ENCODE results near the gene CLIC3.

The CLIC3 gene

DNA sequence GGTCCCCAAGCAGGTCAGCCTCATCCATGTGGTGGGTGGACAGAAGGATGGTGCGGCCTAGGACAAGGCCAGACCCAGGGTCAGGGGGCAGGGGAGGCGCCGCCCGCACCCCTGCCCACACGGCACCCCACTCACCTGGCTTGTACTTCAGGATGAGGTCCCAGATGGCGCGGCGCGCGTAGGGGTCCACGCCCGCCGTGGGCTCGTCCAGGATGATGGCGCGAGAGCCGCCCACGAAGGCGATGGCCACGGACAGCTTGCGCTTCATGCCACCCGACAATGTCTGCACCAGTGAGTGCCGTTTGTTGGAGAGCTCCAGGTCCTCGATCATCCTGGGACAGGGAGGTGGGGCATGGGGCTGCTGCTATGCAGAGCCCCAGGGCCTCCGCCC is 19.2 kb upstream of the CLIC3 start:
- TF ChIP-seq TOX (CRISPR knock-in tag; IDR thresholded peaks at IDR 0.05; ENCODE audit: borderline replicate concordance) (no peak), CSDC2 (CRISPR knock-in tag; IDR thresholded peaks at IDR 0.05) (no peak), ZC3H10 (CRISPR knock-in tag; IDR thresholded peaks at IDR 0.05) (no peak), ESRRG (CRISPR knock-in tag; IDR thresholded peaks at IDR 0.05) (no peak), GLIS3 (CRISPR knock-in tag; IDR thresholded peaks at IDR 0.05) (no peak), ZFP30 (CRISPR knock-in tag; IDR thresholded peaks at IDR 0.05) (no peak), RARB (CRISPR knock-in tag; IDR thresholded peaks at IDR 0.05) (no peak), ZNF8 (CRISPR knock-in tag; IDR thresholded peaks at IDR 0.05) (no peak), ZNF70 (CRISPR knock-in tag; IDR thresholded peaks at IDR 0.05) (no peak), ARNTL (CRISPR knock-in tag; IDR thresholded peaks at IDR 0.05; ENCODE audit: borderline replicate concordance, low read depth) (no peak), ZNF565 (CRISPR knock-in tag; conservative IDR thresholded peaks at IDR 0.05; ENCODE audit: low read depth) (no peak)
- TF ChIP-seq, protein P1, sequence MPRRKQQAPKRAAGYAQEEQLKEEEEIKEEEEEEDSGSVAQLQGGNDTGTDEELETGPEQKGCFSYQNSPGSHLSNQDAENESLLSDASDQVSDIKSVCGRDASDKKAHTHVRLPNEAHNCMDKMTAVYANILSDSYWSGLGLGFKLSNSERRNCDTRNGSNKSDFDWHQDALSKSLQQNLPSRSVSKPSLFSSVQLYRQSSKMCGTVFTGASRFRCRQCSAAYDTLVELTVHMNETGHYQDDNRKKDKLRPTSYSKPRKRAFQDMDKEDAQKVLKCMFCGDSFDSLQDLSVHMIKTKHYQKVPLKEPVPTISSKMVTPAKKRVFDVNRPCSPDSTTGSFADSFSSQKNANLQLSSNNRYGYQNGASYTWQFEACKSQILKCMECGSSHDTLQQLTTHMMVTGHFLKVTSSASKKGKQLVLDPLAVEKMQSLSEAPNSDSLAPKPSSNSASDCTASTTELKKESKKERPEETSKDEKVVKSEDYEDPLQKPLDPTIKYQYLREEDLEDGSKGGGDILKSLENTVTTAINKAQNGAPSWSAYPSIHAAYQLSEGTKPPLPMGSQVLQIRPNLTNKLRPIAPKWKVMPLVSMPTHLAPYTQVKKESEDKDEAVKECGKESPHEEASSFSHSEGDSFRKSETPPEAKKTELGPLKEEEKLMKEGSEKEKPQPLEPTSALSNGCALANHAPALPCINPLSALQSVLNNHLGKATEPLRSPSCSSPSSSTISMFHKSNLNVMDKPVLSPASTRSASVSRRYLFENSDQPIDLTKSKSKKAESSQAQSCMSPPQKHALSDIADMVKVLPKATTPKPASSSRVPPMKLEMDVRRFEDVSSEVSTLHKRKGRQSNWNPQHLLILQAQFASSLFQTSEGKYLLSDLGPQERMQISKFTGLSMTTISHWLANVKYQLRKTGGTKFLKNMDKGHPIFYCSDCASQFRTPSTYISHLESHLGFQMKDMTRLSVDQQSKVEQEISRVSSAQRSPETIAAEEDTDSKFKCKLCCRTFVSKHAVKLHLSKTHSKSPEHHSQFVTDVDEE (CRISPR knock-in tag; IDR thresholded peaks at IDR 0.05): no peak
- no peak for ATAC-seq

DNA sequence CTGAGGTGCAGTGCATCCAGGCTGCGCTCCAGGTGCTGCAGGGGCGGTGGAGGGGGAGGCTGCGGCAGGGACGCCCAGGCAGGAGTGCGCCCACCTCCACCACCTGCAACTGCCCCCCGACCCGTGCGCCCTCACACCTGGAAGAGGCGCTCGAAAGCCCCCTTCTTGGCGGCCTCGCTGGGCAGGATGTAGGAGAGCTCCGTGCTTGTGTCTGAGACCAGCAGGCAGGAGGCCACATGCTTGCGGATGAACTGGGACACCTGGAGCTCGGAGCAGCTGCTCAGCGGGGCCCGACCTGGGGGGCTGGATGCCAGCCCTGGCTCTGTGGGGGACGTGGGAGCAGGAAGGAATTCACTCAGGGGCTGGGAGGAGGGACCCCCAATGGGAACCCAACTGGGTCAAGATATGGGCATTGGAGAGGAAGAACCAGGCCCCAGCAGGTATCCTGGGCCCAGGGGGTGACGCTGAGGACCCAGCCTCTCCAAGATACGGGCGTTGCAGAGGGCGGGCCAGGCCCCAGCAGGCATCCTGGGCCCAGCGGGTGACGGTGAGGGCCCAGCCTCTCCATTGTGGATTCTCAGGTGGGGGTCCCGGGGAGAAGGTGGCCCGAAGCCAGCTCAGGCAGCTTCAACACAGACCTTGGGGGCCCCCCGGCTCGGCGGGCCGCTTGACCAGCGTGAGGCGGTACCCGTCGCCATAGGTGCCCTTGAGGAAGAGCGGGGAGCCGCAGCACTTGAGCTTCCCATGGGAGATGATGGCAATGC is 18.6 kb upstream of the CLIC3 start:
- no peak for ATAC-seq
- TF ChIP-seq, protein P2, sequence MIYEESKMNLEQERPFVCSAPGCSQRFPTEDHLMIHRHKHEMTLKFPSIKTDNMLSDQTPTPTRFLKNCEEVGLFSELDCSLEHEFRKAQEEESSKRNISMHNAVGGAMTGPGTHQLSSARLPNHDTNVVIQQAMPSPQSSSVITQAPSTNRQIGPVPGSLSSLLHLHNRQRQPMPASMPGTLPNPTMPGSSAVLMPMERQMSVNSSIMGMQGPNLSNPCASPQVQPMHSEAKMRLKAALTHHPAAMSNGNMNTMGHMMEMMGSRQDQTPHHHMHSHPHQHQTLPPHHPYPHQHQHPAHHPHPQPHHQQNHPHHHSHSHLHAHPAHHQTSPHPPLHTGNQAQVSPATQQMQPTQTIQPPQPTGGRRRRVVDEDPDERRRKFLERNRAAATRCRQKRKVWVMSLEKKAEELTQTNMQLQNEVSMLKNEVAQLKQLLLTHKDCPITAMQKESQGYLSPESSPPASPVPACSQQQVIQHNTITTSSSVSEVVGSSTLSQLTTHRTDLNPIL (CRISPR knock-in tag; IDR thresholded peaks at IDR 0.05; ENCODE audit: low read depth): no peak
- TF ChIP-seq ARNTL (CRISPR knock-in tag; IDR thresholded peaks at IDR 0.05; ENCODE audit: borderline replicate concordance, low read depth) (no peak), RARB (CRISPR knock-in tag; IDR thresholded peaks at IDR 0.05) (no peak)

DNA sequence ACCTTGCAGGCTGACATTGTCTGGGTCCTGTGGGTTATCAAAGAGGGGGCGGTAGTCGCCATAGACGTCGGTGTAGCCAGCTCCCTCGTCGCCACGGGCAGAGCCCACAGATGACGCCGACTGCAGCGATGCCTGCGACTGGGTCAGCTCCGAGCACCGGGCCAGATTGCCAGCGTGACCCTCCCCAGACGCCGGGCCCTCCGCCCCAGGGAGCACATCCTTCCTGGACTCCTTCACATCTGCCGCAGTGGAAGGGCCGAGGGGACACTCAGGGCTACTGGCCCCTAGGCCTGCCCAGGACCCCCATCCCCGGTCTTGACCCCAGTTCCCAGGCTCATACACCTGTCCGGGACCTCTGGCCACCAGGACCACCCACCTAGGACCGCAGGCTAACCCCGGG is 17.8 kb upstream of the CLIC3 start:
- TF ChIP-seq, protein P3, sequence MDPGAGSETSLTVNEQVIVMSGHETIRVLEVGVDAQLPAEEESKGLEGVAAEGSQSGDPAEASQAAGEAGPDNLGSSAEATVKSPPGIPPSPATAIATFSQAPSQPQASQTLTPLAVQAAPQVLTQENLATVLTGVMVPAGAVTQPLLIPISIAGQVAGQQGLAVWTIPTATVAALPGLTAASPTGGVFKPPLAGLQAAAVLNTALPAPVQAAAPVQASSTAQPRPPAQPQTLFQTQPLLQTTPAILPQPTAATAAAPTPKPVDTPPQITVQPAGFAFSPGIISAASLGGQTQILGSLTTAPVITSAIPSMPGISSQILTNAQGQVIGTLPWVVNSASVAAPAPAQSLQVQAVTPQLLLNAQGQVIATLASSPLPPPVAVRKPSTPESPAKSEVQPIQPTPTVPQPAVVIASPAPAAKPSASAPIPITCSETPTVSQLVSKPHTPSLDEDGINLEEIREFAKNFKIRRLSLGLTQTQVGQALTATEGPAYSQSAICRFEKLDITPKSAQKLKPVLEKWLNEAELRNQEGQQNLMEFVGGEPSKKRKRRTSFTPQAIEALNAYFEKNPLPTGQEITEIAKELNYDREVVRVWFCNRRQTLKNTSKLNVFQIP (CRISPR knock-in tag; IDR thresholded peaks at IDR 0.05; ENCODE audit: borderline replicate concordance, low read depth): no peak
- TF ChIP-seq, protein P4, sequence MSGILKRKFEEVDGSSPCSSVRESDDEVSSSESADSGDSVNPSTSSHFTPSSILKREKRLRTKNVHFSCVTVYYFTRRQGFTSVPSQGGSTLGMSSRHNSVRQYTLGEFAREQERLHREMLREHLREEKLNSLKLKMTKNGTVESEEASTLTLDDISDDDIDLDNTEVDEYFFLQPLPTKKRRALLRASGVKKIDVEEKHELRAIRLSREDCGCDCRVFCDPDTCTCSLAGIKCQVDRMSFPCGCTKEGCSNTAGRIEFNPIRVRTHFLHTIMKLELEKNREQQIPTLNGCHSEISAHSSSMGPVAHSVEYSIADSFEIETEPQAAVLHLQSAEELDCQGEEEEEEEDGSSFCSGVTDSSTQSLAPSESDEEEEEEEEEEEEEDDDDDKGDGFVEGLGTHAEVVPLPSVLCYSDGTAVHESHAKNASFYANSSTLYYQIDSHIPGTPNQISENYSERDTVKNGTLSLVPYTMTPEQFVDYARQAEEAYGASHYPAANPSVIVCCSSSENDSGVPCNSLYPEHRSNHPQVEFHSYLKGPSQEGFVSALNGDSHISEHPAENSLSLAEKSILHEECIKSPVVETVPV (CRISPR knock-in tag; IDR thresholded peaks at IDR 0.05): no peak
- TF ChIP-seq TCF4 (CRISPR knock-in tag; IDR thresholded peaks at IDR 0.05; ENCODE audit: borderline replicate concordance) (no peak), PPARA (CRISPR knock-in tag; IDR thresholded peaks at IDR 0.05; ENCODE audit: borderline replicate concordance) (no peak), RARB (CRISPR knock-in tag; IDR thresholded peaks at IDR 0.05) (no peak), ARNTL (CRISPR knock-in tag; IDR thresholded peaks at IDR 0.05; ENCODE audit: borderline replicate concordance, low read depth) (no peak), ZC3H10 (CRISPR knock-in tag; IDR thresholded peaks at IDR 0.05) (no peak), OSR1 (CRISPR knock-in tag; IDR thresholded peaks at IDR 0.05) (no peak), ZNF8 (CRISPR knock-in tag; IDR thresholded peaks at IDR 0.05) (no peak), ZNF565 (CRISPR knock-in tag; conservative IDR thresholded peaks at IDR 0.05; ENCODE audit: low read depth) (no peak), TOX (CRISPR knock-in tag; IDR thresholded peaks at IDR 0.05; ENCODE audit: borderline replicate concordance) (no peak), CSDC2 (CRISPR knock-in tag; IDR thresholded peaks at IDR 0.05) (no peak), SNAI2 (CRISPR knock-in tag; IDR thresholded peaks at IDR 0.05) (no peak), ZFP30 (CRISPR knock-in tag; IDR thresholded peaks at IDR 0.05) (no peak), ISL1 (CRISPR knock-in tag; IDR thresholded peaks at IDR 0.05) (no peak), ZFP3 (CRISPR knock-in tag; IDR thresholded peaks at IDR 0.05) (no peak)
- TF ChIP-seq, protein P5, sequence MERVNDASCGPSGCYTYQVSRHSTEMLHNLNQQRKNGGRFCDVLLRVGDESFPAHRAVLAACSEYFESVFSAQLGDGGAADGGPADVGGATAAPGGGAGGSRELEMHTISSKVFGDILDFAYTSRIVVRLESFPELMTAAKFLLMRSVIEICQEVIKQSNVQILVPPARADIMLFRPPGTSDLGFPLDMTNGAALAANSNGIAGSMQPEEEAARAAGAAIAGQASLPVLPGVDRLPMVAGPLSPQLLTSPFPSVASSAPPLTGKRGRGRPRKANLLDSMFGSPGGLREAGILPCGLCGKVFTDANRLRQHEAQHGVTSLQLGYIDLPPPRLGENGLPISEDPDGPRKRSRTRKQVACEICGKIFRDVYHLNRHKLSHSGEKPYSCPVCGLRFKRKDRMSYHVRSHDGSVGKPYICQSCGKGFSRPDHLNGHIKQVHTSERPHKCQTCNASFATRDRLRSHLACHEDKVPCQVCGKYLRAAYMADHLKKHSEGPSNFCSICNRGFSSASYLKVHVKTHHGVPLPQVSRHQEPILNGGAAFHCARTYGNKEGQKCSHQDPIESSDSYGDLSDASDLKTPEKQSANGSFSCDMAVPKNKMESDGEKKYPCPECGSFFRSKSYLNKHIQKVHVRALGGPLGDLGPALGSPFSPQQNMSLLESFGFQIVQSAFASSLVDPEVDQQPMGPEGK (CRISPR knock-in tag; IDR thresholded peaks at IDR 0.05; ENCODE audit: borderline replicate concordance): no peak
- ATAC-seq: no peak
